ENCODE results near the gene LMTK2.
A peak's percentile ranks its signal among the peaks of the same experiment; 100 is the strongest.

LMTK2 gene

GRCh38 chr7:98178762-98179490 lies 72.3 kb downstream of the LMTK2 start:
- no peak for DNase-seq

- no peak for DNase-seq
Observed at GRCh38 chr7:98180751-98181150, 74.1 kb downstream of the LMTK2 start.

GRCh38 chr7:98185101-98185500 lies 78.4 kb downstream of the LMTK2 start:
- no peak for DNase-seq

- DNase-seq = no peak
Observed at GRCh38 chr7:98186452-98187137, 79.9 kb downstream of the LMTK2 start.

DNA sequence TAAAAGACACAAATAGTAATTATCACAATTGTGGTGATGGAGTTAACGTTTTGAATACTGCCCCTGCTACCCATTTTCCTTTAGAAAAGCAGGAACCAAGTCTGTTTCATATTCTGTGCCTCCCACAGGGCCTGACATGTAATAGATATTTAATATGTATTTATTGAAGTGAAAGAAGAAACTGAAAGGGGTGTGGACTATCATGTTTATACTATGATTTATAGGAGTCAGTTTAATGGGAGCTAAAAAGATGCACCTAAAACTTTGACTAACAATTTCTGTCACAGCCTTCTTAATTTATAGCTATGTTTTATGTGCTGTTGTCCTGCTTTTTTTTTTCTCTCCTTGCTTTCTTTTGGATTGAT lies 80.5 kb downstream of the LMTK2 start:
- DNase-seq = no peak

- DNase-seq = no peak
Observed at GRCh38 chr7:98189559-98189958, 82.9 kb downstream of the LMTK2 start.

GRCh38 chr7:98191668-98192431 lies 85.2 kb downstream of the LMTK2 start:
- no peak for DNase-seq

DNA sequence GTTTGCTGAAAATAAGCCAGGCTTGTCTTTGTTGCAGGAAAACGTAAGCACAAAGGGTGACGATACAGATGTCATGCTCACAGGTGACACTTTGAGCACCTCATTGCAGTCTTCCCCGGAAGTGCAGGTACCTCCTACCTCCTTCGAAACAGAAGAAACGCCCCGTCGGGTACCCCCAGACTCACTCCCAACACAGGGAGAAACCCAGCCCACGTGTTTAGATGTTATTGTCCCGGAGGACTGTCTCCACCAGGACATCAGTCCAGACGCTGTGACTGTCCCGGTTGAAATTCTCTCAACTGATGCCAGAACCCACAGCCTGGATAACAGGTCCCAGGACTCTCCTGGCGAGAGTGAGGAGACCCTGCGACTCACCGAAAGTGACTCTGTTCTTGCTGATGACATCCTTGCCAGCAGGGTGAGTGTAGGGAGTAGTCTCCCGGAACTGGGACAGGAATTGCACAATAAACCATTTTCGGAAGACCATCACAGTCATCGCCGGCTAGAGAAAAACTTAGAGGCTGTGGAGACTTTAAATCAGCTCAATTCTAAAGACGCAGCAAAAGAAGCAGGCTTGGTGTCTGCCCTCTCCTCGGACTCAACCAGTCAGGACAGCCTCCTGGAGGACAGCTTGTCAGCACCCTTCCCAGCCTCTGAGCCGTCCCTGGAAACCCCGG lies 86.3 kb downstream of the LMTK2 start:
- no peak for DNase-seq

DNA sequence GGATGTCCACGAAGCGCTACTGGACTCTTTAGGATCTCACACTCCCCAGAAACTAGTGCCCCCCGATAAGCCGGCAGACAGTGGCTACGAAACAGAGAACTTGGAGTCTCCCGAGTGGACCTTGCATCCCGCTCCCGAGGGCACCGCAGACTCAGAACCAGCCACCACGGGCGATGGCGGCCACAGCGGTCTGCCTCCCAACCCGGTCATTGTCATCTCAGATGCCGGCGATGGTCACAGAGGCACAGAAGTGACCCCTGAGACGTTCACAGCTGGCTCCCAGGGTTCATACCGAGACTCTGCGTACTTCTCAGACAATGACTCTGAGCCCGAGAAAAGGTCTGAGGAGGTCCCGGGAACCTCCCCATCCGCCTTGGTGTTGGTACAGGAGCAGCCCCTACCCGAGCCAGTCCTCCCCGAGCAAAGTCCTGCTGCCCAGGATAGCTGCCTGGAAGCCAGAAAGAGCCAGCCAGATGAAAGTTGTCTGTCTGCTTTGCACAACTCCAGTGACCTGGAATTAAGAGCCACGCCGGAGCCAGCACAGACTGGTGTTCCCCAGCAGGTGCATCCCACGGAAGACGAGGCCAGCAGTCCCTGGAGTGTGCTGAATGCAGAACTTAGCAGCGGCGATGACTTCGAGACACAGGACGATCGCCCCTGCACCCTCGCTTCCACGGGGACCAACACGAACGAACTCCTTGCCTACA lies 87.0 kb downstream of the LMTK2 start:
- DNase-seq = no peak

- no peak for DNase-seq
Observed at GRCh38 chr7:98194186-98194585, 87.5 kb downstream of the LMTK2 start.

DNA sequence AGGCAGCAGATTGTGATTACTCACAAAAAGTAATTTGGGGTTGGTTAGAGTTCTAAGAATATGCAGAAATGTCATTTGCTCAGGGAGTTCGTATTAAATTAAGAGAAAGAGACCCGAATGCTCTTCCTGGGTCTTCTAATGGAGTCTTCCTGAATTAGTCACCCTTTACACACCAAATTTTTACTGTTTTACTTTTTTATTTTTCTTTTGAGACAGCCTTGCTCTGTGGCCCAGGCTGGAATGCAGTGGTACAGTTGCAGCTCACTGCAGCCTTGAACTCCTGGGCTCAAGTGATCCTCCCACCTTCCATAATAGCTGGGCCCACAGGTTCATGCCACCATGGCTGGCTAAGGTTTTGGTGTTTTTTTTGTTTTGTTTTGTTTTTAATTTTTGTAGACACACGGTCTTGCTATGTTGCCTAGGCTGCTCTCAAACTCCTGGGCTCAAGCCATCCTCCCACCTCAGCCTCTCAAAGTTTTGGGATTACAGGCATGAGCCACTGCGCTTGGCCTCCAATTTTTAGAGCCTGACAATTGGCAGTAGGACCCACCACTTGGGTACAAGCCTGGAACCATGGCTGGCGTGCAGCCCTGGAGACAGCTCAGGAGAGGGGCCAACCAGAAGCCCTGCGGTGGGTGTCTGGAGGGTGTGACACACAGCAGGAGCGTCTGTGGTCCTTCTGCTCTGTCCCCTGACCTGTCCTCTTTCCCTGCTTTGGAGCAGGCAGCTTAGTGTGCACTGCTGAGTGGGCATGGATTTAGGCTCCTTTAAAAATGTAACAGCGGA lies 88.2 kb downstream of the LMTK2 start:
- no peak for DNase-seq

DNA sequence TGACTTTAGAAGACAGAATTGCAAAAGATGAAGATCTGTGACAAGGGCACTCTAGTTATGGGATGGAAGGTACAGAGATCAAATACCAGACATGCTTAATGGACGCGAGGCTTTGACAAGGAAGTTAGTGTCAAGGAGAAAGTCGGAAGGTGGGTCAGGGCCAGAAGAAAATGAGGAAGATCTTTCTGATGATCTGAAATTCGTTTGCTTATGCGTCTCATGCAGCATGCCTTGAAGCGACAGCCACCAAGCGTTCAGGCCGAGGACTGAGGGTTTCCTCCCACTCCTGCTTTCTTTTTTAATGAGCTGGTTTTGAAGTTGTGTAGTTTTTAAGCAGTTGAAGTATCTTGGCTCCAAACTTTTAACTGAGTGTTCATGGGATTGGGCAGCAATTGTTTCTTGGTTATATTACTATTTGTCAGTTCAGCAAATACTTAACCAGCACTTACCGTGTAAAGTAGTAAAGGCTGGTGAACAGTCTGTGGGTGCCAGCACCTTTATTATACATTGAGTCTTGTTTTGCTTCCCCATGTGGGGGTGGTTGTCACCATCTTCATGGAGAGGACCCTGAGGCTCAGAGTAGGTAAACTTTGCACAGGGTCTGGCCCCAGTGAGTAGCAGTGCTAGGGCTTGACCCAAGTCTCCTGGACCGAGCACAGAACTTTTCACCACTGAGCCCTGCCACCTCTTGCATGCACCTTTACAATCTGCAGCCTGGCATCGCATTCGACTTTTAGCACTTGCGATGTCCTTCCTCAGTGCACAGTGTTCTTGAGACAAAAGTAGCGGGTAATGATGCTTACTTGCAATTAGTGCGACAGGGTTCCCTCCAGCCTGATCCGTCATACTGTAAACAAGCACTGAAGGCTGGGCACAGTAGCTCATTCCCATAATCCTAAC lies 90.3 kb downstream of the LMTK2 start:
- DNase-seq = no peak

GRCh38 chr7:98199131-98199530 lies 92.5 kb downstream of the LMTK2 start:
- no peak for DNase-seq

GRCh38 chr7:98200364-98200763 lies 93.7 kb downstream of the LMTK2 start:
- DNase-seq = no peak

DNA sequence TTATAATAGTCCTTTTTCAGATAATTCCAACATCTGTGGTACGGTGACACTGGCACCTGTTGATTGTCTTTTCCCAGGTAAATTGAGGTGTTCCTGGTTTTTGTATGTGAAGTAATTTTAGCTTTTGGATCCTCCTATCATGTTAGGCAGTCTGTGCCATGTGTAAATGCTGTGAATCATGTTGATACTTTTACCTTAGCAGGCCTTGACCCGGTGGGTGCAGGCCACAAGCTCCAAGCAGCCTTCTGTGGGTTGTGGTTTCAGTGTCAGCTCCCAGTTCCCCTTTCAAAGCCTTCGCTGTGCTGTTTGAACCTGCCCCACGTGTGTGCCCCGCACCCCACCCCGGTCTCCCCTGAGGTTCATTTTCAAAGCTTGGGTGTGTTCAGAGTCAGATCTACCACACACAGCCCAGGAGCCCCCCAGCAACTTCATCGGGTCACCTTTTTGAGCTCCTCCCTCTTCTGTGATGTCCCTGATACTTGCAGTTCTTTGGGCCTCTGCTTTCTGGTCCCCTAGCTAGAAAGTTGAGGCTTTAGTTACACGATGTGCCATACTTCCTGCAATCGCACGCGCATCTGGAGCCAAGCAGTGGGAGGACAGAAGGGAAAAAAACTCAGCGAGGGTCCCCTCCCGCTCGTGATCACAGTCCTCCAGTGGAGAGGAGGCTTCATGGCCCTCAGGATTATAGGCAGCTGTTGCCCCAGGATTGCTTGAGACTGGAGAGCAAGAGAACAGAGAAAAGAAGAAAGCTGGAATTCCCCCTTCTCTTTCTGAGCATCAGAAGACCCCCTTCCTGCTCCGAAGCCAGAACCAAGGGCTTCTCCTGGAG lies 95.9 kb downstream of the LMTK2 start:
- peak; percentile 67 for DNase-seq

DNA sequence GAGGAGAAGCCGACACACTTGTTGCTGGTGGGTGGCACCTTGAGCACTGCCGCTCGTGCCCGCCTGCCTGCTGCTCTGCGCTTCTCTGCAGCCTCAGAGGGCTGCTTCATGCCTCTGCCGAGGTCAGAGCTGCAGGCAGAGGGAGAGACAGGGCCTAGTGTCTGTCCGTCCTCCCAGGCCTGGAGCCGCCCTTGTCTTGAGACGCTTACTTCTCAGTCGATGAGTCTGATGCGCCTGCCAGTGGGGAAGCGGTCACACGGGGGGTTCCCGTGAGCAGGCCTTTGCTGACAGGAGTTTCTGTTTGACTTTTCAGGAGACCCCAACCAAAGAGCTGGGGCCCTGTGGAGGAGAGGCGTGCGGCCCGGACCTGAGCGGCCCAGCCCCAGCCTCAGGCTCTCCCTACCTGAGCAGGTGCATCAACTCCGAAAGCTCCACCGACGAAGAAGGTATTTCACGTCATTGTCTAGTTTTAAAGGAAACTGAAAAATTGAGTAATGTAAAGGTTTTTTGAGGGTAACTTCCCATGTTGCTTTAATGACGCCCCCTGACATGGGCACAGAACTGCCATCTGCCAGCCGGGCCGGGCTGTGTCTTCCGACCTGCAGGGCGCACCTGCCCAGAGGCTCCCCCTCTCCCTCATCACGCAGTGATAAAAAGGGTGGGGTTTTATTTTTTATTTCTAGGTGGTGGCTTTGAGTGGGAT lies 96.8 kb downstream of the LMTK2 start:
- no peak for DNase-seq

DNA sequence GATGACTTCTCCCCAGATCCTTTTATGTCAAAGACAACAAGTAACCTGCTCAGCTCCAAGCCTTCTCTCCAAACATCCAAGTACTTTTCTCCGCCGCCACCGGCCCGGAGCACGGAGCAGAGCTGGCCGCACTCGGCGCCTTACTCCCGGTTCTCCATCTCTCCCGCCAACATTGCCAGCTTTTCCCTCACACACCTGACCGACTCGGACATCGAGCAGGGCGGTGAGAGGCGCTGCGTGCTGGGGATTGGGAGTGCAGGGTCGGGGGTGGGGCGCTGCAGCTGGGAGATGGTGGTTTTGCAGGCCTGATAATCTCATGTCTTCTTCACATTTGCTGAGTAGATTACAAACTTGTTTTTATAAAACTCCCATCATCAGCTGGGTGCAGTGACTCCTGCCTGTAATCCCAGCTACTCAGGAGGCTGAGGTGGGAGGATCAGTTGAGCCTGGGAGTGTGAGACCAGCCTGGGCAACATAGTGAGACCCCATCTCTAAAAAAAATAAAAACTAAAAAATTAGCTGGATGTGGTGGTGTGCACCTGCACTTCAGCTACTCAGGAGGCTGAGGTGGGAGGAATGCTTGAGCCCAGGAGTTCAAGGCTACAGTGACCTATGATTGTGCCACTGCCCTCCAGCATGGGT lies 97.4 kb downstream of the LMTK2 start:
- no peak for DNase-seq

DNA sequence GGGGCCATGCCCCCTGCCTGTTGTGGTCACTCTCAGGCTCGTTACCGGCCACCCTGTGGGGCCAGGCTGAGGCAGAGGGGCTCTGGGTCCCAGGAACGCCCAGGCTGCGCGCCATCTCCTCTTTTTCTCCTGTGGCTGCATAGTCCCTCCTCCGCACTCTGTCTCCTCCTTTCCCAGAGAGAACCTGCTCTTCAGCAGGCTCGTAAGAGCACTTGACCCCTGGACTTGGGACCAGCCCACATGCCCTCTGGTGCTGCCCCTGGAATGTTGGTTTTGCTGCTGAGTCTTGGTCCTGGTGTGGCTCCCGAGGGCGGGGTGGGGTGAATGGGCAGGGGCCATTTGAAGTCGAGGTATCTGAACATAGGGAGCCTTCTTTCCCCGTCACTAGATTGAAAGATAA lies 98.0 kb downstream of the LMTK2 start:
- DNase-seq = no peak

Data from CD4-positive, alpha-beta T cell treated with Interleukin-21 for 1 hour (primary cell).